ENCODE measurements around the gene GPR26.

GPR26 gene

DNA sequence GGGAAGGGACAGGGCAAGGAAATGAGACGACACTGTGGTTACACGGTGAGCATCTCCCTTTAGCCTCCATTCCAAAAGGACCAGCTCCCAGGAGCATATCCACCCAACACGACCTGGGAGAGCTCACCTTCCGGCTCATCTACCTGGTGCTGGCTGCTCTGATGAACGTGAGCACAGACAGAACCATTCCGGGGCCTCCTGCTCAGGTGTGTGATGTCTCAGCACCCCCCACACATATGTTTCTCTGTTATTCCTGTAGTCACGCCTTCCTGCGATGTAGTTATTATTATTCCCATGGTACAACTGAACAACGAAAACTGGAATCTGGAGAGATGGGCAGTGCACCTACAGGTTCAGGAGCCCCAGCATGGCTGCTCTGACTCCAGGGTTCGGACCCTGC lies 20.5 kb upstream of the GPR26 start:
- no peak for DNase-seq (ENCODE audit: low read depth in 2 of 2)

DNA sequence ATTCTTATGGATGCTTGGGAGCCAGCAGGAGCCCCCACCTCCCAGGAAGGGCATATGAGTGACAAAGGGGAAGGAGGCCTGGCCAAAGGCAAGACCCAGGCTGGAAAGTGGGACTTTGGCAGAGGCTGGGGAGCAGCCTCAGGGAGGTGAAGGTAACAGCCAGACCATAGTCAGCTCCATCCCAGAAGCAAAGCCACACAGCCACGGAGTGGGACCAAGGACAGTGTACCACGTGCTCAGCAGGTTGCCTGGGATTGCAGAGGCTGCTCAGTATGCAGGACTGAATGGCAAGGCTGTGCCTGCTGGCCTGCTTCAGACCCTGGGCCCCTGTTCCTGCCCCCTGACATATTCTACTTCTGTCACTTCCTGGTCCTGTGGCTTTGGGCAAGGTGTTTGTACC lies 17.6 kb upstream of the GPR26 start:
- no peak for DNase-seq (ENCODE audit: low read depth in 2 of 2)

DNA sequence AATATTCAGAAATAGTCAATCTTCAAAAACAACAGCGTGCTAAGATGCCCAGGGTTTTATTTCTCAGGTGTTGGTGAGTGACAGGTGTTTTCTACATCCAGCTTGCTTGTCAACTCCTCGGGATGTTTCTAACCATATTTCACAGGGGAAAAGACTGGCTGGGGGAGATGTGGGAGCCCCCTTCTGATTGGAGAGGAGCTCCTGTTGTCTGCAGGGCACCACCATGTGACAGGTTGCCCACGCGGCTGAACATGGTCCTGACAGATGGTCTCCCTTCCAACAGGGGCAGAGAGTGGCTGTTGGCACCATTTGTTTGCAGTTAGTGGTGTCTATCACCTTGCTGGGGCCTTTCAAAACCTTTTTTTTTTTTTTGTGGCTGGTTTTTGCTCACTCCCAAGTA lies 16.5 kb upstream of the GPR26 start:
- DNase-seq (ENCODE audit: low read depth in 2 of 2): no peak

DNA sequence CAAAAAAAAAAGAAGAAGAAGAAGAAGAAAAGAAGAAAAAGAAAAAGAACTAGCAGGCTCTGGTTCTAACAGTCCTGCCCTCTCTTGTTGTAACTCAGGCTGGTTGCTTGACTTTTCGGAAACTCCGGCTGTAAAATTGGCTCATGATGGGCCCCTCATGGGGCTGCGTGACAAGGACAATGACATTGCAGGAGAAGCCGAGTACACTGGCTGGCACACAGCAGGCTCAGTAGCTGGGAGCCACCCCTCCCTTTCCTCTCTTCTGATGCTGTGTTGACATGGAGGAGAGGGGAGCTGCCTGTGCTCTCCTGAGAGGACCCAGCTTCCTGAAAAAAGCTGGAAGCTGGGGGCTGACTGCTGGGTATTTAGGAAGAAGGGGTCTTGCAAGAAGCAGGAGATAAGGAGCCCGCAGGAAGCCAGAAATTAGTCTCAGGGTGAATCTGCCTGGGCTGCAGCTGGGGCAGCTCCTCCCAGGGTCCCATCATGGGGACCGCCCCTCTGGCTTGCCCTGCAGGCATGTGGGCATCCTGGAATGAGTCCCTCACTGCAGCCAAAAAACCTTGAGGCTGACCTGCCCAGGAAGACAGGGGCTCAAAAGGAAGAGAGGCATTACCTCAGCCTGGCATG lies 14.6 kb upstream of the GPR26 start:
- DNase-seq (ENCODE audit: low read depth in 2 of 2): no peak

DNA sequence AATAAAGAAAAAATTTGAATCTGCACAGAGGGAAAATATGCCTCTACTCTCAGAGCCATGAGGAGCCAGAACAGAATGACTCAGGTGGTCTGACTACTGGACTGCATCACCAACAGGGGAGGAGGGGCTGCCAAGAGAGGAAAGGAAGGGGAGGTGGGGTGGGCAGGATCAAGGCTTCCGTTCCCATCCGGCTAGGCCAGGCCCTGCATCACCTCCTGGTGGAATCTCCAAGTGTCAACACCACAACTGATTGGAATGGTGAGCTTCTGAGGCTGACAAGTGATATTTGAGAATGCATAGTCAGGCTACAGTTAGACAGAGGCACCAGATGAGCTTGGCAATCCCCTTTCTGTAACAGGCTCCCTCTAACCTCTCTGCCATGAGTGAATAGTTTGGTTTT lies 10.4 kb upstream of the GPR26 start:
- DNase-seq (ENCODE audit: low read depth in 2 of 2): no peak

DNA sequence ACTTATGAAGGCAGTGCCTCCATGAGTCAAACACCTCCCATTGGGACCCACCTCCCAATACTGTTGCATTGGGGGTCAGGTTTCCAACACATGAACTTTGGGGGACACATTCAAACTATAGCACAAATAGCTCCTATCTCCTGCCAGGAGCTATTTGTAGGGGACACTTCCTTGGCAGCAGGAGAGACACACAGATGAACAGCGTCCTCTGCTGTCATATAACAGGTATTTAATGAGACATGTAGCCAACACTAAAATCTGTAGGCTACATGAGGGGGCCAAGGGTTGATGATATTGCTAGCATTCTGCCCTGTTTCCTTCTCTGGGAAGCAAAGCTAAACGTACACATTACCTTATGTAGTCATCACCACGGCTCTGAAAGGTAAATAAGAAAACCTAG lies 2.6 kb upstream of the GPR26 start:
- no peak for DNase-seq (ENCODE audit: low read depth in 2 of 2)

DNA sequence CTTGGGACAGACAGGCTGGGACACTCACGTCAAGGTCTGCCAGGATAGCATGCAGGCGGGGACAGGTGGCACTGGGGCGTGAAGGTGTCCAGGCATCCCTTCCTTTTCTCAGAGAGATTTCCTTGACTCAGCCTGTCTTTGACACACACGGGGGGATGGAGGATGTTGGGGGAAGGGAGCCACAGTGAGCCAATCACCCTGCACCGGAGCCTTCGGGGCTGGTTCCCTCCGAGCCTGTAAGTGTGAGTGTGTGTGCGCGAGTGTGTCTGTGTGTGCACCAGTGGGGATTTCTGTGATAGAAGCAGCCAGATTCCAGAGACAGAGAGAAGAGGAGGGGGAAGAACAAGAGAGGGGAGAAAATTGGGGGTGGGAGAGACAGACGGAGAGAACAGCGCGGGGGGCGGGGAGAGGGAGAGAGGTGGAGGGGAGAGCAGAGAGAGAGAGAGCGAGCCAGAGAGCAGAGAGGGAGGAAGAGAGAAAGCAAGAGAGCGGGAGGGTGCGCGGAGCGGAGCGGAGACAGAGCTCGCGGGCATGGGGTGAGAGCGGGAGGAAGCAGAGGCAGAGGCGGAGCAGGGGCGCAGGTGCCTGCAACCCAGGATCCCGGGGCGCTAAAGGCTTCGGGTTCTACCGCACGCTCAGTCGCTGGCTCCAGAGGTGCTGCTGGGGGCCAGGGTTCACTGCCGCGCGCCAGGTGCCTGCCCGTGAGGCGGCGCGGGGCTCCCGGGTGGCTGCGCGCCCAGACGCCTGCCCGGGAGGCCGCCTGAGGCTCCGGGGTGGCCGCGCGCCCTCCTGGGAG lies 466 bp upstream of the GPR26 start:
- DNase-seq (ENCODE audit: low read depth in 2 of 2): no peak

DNA sequence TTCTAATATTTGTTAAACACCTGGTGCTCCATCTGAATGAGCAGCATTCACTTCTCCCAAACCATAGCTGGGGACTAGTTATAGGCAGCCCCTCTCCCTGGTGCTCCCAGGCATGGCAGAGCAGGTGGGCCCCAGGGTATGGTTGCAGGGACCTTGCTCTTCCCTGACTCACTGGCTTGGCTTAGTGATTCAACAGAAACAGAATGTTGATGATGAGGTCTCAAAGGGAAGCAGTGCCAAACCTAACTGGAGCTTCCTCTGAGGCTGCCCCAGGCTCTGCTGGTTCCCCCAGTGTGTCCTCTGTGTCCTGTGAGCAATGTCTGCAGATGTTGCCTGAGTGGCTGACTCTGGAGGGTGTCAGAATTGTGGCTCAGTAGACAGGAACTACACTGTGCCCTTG lies 3.7 kb downstream of the GPR26 start:
- DNase-seq (ENCODE audit: low read depth in 2 of 2): no peak

DNA sequence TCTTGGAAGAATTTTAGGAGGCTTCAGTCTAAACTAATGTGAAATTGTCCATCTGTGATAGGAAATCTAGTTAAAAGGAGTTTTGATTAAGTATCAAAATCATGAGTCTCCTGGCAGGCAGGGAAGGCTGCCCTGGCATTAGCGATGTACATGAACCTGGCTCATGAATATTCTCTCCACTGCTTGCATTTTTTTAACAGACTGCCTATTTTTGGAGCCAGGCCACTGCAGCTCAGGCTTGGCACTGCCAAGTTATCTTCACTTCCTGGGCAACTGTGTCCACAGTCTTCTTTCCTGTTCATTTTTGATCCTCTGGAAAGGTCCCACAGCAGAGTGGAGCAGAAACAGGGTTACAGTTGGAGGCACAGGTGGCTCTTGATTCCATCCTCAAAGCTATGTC lies 7.0 kb downstream of the GPR26 start:
- no peak for DNase-seq (ENCODE audit: low read depth in 2 of 2)

DNA sequence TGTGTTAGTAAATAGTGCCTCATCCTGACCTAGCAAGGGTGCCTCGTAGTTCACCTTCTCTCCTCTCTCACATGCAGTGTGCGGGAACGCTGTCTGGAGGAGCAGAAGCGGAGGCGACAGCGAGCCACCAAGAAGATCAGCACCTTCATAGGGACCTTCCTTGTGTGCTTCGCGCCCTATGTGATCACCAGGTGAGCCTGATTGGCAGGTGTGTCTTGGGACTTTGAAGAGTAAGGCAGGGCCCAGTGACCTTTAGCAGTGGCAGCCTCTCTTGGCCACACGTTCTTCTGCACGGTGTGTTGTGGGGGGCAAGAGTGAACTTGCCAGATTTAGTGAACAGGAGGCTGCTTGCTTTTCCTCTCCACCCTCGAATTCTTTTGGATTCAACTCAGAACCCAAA lies 8.6 kb downstream of the GPR26 start:
- no peak for DNase-seq (ENCODE audit: low read depth in 2 of 2)

DNA sequence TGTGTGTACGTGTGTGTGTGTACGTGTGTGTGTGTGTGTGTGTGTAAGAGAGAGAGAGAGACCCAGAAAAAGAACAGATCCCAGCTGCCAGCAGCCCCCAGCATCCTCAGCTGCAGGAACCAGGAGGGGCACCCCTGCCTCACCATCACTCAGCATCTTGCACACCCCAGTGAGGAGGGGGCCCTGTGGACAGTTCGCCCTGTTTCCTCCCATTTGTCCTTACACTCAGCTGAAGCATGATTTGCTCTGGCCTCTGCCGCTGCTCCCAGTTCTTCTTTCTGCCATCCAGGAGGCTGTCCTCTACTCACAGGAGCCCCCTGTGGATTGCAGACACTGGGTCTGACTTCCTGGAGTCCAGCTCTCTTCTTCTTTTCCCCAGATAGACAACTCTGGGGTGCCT lies 9.7 kb downstream of the GPR26 start:
- no peak for DNase-seq (ENCODE audit: low read depth in 2 of 2)

DNA sequence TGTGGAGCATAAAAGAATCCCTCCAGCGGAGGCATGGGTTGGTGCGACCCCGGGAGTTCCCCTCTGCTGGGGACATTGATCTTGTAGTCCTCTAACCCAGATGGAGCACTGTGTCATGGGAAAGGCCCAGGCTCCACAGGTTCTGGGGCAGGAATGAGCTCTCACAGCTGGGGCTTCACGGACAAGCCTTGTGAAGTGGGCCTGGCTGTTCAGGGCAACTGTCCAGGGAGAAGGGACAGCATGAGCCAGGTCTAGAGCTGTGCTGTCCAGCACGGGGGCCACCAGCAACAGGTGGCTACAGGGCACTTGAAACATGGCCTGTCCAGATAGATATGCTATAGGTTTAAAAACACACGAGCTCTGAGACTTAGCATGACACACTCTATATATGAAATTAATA lies 11.4 kb downstream of the GPR26 start:
- DNase-seq (ENCODE audit: low read depth in 2 of 2): no peak

DNA sequence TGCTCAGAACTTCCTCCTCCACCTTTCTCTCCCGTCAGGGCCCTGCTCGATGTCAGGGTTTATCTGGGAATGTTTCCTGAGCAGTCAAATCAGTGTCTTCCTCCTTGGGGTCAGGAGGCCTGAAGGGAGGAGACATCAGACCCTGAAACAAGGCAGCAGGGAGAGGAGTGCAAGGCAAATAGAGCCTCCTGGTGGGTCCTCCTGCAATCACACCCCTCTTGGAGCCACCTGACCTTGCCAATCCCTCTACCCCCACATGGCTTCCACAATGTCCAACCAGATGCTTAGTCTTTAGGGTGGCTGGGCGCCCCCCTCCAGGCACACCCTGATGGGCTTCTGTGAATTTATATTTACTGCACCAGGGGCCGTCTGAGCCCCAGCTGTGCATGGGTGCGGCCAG lies 12.2 kb downstream of the GPR26 start:
- no peak for DNase-seq (ENCODE audit: low read depth in 2 of 2)

DNA sequence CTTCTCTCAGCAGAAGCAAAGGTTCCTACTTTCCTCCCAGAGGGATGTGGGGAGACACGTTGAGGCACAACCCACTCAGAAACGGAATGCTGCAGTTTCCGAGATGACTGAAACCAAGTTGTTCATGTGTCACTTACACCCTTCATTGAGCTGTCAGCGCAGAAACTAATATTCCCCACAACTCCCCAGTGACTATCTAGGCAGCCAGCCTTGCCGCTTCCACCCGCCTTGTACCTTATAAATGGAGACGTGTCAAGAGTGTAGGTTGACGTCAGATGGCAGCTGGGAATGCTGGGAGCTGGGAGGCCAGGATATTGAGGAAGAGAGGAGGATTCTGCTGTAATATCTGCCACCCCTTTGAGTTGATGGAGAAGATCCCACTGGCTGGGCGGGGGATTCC lies 15.1 kb downstream of the GPR26 start:
- no peak for DNase-seq (ENCODE audit: low read depth in 2 of 2)

DNA sequence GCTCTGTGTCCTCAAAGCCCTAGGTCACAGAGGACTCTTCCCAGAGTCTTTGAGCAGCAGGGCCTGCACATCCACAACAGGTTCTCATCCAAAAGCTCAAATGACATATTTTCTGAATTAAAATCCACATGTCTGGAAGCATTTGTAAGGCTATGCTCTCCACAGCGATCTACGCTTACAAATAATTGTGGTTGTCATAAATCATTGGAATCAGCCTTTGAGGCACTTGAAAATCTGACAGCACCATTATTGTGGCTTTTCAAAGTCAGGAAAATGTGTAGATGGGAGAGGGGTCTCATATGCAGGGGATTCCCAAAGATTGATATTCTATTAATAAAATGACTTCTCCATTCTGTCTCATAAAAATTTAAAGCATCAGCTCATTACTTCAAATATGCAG lies 16.3 kb downstream of the GPR26 start:
- no peak for DNase-seq (ENCODE audit: low read depth in 2 of 2)

DNA sequence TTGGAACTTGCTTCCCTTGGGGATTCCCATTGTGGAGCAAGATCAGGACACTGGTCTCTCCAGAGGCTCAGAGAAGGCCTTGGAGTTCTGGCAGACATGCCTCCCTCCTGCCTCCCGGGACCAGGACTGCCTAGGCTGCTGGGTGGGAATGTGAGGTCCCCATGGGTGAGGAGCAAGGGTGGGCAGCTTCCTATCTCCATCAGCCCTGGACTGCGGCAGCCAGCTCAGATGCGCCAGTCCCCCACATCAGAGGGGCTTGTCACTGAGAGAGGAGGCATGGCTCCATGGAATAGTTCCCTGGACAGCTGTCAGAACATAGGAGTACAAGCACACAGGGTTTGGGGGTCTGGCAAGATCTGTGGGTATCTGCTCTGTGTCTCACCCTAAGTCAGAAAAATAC lies 17.3 kb downstream of the GPR26 start:
- DNase-seq (ENCODE audit: low read depth in 2 of 2): no peak

DNA sequence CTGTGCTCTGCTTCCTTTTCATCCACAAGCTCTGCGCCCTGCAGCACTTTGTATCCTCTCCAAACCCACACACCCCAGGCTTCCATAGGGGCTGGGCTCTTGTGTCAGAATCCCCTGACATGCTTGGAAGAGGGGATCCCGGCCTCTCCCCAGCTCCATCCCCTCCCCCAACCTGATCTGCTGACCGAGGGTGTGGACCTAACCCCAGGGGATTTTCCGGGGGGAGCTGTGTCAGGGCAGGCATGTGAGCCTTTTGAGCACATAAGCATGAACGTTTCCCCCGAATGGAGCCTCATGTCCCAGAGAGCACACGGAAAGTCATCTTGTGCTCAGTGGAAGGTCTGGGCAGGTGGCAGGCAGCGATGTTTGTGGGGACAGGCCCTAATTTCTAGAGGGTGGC lies 17.7 kb downstream of the GPR26 start:
- DNase-seq (ENCODE audit: low read depth in 2 of 2): no peak

DNA sequence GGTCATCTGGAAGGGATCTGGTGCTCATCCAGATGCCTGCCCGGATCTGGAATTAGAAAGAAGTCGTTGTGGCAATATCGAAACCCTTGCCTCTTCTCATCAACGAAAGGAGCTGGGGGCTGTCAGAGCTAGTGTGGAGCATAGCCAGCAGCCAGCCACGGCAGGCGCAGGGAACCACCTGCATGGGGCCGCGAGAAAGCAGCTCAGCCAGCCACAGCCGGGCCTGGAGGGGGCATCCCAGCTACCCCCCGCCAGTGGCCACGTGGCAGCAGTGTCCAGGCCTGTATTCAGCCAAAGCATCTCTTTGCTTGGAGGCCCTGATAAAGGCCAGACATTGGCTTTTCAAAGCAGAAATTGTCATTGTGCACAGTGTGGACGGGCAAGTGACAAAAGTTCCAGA lies 19.1 kb downstream of the GPR26 start:
- no peak for DNase-seq (ENCODE audit: low read depth in 2 of 2)

DNA sequence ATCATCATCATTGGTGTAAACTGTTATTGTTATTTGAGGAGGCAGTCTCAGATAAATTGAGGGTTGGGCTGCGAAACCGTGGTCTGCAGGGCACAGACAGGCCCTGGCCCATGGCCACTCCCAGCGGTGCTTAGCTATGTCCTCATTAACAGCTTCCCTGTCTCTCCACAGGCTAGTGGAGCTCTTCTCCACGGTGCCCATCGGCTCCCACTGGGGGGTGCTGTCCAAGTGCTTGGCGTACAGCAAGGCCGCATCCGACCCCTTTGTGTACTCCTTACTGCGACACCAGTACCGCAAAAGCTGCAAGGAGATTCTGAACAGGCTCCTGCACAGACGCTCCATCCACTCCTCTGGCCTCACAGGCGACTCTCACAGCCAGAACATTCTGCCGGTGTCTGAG lies 21.6 kb downstream of the GPR26 start:
- DNase-seq (ENCODE audit: low read depth in 2 of 2): no peak

DNA sequence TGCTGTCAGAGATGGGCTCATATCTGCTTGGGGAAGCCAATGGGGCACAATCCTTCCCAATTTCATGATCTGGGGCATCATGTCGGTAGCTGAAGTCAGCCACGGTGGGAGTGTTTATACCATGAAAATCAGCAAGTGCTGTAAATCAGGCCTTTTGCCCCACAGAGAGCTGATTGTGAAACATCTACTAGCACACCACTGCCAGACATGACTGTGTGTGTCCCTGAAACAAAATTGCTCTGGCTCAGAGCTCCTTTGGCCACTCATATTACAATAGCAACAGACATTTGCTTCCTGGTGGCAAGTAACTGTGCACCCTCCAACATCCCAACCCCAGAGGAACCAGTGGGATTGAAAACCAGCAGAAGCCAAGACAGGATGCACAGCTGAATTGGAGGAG lies 23.7 kb downstream of the GPR26 start:
- DNase-seq (ENCODE audit: low read depth in 2 of 2): no peak

DNA sequence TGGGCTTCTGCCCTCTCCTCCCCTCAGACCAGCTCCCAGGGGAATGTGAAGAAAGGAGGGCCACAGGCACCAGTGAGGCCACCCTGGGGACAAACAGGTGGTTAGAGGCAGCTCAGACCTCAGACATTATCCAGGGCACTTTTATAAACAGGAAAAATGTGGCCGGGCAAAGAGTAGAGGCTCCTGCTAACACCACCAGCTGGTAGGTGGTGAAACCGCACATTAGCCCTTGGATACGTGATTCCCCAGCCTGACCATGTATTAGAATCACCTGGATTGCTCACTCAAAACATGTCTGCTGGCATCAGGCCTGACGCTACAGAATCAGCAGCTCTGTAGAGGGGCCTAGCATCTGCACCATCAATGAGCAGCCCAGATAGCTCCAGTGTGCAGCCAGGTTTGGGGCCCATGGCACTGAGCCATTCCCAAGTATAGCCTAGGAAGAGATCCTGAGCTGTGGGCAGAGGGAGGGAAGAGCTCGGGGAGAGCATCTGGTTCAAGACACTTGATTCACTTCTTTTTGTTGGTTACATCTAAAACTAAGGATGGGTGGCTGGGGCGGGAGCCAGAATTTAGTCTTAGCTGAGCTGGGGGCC lies 37.1 kb downstream of the GPR26 start:
- DNase-seq (ENCODE audit: low read depth in 2 of 2): no peak

DNA sequence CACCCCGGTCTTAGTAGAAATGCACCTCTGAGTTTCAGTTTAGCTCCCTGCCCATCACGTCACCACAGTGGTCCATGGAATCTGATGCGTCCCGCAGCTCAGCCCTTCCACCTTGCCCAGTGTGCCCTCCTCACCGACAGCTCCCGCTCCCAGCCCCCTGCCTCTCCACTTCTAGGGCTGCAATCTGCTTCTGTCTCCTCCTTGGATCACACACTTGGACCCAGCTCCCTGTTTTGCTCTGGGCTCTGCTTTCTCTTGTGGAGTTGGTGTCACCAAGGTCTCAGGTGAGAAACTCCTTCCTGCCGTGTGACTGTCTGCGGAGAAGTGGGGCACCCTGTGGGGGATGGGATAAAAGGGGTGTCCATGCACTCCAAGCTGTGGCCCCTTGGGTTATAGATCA lies 37.9 kb downstream of the GPR26 start:
- DNase-seq (ENCODE audit: low read depth in 2 of 2): no peak

DNA sequence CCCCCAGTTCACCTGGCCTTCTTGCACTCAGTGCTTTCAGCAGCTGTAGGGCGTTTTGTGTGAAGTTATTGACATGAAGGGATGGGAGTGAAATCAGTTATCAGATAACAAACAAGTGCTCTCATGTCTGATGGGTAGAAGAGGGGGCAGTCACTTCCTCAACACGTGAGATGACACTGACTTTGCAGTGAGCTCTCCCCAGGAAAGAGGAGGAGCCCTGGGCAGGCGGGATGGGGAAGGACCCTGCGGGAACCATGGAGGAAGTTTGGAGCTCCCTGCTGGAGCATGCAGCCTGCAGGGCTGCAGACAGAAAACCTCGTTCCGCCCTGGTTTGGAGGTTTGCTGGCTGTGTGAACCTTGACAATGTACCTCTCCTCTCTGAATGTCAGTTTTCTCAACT lies 38.7 kb downstream of the GPR26 start:
- DNase-seq (ENCODE audit: low read depth in 2 of 2): no peak

DNA sequence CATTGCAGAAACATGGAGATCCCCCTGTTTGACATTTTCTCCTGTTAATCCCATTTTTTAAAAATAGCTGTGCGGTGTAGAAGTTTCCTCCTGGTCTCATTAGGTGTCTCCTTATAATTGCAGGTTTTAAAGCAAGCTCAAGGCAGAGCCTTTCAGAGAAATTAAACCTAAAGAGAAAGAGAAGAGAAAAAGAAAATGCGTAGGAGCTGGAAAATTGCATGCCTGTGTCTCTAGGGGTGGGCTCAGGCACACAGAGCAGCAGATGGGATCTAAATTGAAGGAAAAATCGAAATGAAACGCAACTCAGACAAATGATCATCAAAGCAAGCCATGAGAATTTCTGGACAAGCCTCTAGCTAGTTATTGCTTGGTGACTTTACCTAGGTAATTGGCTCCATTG lies 40.1 kb downstream of the GPR26 start:
- no peak for DNase-seq (ENCODE audit: low read depth in 2 of 2)

All from stimulated activated CD8-positive, alpha-beta memory T cell treated with anti-CD3 and anti-CD28 coated beads, Interleukin-15, amount 100 ng/mL, for 48 hours (primary cell).